GM19035 (cell line): ENCODE measurements around the gene KCNK1.

ENCODE experiments used
- ATAC-seq: cut with Tn5 transposase; IDR thresholded peaks from one replicate; pipeline ENCODE4 v1.9.1; 2021; ENCODE audit not compliant: unreplicated experiment

Gene KCNK1

GRCh38 chr1:233695901-233696300, 82.0 kb downstream of the KCNK1 start:
- peak; percentile 60 for ATAC-seq

DNA sequence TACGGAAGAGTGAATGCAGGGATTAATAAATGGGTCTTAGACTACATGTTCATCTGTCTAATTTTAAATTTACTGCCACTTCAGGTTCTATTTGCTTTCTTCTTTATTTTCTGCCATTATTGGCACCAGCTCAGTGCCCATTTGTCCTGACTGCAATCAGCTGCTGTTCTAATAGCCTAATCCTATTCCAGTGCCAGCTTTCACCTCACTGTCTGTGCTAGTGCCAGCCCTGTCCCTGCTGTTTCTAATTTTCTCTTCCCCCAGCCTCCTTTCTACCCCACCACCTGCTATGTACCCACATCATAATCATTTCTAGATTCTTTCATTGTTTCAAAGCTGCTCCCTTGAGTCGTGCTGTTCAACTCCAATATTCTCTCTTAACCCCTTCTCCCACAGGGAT, 86.4 kb downstream of the KCNK1 start:
- no peak for ATAC-seq

- ATAC-seq = no peak
These were observed 90.4 kb downstream of the KCNK1 start for GRCh38 chr1:233704170-233704897.

DNA sequence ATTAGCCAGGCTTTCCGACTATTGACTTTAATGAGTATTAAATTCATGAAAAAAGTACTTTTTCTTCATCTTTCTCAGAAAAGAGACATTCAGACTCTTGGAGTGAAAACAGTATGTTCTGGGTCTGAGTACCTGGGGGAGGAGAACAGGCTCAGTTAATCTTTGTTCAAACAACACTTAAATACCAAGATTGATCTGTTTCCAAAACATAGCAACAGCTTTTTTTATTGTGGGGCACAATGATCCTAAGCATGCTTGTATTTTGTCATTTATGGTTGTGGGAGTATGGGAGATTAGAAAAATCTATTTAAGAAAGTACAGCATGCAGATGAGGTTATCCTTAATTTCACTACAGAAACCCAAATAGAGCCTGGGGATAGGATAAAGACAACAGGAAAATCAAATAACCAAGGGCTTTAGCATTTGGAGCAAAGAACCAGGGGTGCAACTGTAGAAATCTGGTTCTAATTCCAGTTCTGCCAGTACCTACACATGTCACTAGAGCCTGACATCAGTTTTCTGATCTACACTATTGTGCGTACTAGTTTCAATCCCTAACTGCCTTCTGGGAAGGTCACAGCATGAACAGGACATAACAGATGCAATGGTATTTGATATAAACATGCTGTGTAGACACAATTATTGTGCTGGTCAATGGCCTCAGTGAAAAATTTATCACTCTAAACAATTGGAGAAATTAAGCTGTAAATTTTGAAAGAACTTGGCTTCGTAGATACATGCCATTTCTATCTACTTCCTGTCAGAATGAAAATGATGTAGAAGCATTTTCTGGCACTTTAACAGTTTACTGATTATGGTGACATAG, 91.2 kb downstream of the KCNK1 start:
- no peak for ATAC-seq

DNA sequence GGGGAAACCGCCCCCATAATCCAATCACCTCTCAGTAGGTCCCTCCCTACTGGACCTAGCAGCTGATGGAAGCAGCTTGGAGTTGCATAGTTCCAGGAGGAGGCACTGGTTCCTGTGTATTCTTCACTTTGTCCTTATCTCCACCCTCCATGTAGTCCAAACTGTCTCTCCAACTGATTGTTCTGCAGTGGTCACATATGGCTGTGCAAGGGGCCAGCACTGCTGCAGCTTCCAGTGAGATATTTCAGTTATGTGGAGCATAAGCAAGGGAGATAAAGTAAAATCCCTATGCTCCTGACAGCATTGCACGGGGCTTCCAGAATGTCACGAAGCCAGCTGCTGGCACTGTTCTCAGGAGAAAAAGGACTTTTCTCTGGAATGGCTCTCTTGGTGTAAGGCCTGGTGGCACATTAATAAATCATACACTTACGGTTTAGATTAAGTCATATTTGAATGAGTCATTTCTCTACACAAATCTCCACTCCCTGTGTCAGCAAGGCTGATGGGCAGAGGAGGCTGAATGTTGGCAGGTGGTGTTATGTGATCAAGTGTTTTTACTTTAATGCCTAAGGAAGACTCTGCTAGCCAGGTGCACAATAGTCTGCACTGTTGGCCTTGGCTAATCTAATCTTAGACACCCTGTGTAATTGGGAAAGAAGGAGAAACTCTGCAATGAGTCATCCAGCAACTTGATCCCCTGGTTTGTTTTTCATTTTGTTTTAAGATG, 93.4 kb downstream of the KCNK1 start:
- no peak for ATAC-seq

DNA sequence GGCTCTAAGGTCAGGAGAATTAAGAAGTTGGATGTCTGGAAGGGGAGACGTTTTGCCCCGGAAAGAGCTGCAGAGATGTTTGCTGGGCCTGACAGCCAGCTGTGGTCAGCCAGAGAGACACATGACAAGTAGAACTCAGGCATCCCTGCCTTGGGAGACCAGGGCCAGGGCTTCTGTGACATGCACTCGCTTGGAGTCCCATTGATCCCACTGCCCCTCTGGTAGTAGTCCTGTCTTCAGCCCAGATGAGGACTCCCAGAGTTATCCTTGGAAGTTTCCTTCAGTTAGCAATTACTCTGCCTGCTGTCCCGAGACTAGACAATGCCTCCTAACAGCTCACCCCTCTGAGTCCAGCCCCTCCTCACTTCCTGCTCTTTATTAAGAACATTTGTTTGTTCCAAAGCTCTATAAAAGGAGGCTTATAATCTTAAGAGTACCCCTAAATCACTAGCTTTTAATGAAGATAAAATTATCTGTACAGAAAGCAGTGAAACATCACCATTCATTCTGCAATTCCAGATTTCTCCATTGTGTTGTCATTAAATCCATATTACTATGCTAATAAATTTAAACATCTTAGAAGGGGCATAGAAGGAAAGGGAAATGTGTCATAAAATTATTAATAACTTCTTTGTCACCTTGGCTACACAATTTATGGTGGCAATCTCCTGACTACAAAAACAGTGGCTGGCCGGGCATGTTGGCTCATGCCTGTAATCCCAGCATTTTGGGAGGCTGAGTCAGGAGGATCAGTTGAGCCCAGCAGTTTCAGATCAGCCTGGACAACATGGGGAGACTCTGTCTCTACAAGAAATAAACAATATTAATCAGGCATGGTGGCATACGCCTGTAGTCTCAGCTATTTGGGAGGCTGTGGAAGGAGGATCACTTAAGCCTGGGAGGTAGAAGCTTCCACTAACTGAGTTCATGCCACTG, 94.2 kb downstream of the KCNK1 start:
- ATAC-seq = no peak

GRCh38 chr1:233710031-233710430, 96.1 kb downstream of the KCNK1 start:
- ATAC-seq = no peak

DNA sequence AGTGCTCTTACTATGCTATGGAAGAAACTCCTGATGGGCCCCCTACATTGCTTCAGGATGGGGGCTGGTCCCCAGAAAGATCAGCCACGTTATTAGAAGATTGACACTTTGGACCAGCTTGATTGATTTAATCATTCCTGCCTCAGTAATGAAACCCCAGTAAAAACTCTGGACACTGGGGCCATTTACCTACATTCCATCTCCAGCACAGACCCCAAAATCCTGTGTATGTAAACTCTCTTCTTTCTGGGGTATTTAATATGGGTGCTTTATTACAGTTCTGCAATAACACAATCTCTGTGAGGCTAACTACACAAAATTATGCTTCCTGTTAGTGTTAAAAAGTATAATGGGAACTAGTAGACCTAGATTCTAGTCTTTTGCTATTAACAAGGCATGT, 96.6 kb downstream of the KCNK1 start:
- no peak for ATAC-seq

- ATAC-seq = no peak
These were observed 100.8 kb downstream of the KCNK1 start for GRCh38 chr1:233714631-233715217.

- ATAC-seq = no peak
These were observed 104.2 kb downstream of the KCNK1 start for GRCh38 chr1:233718057-233718456.

- ATAC-seq = no peak
These were observed 105.9 kb downstream of the KCNK1 start for GRCh38 chr1:233719655-233720341.

DNA sequence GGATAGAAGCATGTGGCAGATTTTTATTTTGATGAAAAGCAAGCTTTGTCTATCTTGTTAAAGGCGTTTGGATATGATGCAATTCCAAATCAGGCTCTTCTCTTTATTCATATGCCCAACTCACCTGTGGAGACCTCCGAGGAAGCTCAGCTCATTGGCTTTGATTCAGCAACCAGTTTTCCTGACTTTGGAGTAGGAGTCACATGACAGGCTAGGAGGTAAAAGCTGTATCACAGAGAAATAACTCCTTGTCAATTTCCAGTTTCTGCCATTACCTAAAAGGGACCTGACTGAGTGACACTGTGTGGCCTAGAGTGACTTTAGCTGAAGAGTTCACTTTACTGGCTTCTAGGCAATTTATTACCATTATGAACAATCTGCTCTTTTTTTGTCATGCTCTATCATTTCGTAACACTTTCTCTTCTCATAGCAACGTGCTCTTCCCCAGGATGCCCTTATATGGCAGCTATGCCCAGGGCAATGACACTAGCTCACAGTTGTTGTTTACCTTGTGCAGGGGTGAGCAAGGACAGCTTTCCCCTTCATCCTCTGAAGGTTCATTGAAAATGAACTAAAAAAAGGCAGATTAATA, 107.2 kb downstream of the KCNK1 start:
- peak; percentile 82 for ATAC-seq
